Measurements from ENCODE around the gene FNTB. TPM values are rescaled to one million over a fixed set of nuclear protein-coding genes. Genes with fewer than 3 reads are reported as not detected.

FNTB gene
- total RNA-seq, 1 donor = 12.7 TPM

DNA sequence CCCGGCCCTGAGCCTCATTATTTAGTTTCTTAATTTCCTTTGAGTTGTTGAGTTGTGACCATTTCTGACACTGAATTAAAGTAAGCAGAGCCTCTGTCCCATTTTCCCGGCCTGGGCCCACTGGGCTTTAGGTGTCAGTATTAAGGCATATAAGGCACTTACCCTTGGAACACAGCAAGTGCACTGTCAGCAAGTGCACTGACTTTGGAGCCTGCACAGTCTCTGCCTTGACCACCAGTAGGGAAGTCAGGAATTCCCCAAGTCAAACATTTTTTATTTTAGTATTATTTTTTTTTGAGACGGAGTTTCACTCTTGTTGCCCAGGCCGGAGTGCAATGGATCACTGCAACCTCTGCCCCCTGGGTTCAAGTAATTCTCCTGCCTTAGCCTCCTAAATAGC lies 59.0 kb downstream of the FNTB start:
- H3K9me3 ChIP-seq (ENCODE audit: low read depth, low read length) = no peaks in the 10 kb centered on the region
- H3K27me3 ChIP-seq (ENCODE audit: insufficient read depth, low read length) = no peaks in the 10 kb centered on the region
- peaks cover under 1% of the 10 kb centered on the region for H4K20me1 ChIP-seq (ENCODE audit: insufficient read depth, low read length)
- TF ChIP-seq, protein P1, sequence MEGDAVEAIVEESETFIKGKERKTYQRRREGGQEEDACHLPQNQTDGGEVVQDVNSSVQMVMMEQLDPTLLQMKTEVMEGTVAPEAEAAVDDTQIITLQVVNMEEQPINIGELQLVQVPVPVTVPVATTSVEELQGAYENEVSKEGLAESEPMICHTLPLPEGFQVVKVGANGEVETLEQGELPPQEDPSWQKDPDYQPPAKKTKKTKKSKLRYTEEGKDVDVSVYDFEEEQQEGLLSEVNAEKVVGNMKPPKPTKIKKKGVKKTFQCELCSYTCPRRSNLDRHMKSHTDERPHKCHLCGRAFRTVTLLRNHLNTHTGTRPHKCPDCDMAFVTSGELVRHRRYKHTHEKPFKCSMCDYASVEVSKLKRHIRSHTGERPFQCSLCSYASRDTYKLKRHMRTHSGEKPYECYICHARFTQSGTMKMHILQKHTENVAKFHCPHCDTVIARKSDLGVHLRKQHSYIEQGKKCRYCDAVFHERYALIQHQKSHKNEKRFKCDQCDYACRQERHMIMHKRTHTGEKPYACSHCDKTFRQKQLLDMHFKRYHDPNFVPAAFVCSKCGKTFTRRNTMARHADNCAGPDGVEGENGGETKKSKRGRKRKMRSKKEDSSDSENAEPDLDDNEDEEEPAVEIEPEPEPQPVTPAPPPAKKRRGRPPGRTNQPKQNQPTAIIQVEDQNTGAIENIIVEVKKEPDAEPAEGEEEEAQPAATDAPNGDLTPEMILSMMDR (IDR thresholded peaks at IDR 0.05; ENCODE audit: extremely low read depth, low read depth, low read length) = no peak
- no peak overlapping the region for H3K27ac ChIP-seq (ENCODE audit: low read depth, low read length)
- no peaks in the 10 kb centered on the region for H3K79me2 ChIP-seq (ENCODE audit: insufficient read depth, low read length)
- no peak overlapping the region for H3K4me2 ChIP-seq (ENCODE audit: insufficient read depth, low read length)
- peaks cover 30% of the 10 kb centered on the region for H3K36me3 ChIP-seq (ENCODE audit: insufficient read depth, low read length)
- H2AFZ ChIP-seq (ENCODE audit: low read length) = no peak overlapping the region
- H3K4me1 ChIP-seq (ENCODE audit: insufficient read depth, low read length) = no peaks in the 10 kb centered on the region
- no peak for DNase-seq (ENCODE audit: insufficient read length, low spot score, missing footprints)
- H3K4me3 ChIP-seq (ENCODE audit: insufficient read depth, low read length) = no peak overlapping the region

DNA sequence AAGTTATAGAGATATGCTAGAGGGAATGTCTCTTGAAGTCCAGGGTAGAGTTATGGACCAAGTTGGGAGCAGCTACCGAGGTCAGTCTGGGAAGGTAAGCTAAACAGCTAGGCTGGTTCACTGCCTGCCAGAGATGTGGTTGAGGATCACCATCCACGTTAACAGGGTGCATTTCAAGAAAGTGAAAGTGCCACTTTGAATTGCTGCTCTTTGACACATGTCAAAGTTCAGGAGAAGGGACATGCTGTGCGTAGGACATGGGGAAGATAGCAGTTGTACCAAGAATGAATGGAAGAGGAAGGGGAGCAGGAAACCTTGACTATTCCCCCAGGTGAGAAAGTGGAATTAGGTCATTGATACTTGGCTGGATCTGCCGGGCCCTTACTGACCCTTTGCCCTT lies 66.1 kb downstream of the FNTB start:
- Histone ChIP-seq H2AFZ (ENCODE audit: low read length) (no peak overlapping the region), H3K4me2 (ENCODE audit: insufficient read depth, low read length) (no peak overlapping the region), H4K20me1 (ENCODE audit: insufficient read depth, low read length) (peaks cover 4% of the 10 kb centered on the region), H3K27ac (ENCODE audit: low read depth, low read length) (no peak overlapping the region), H3K27me3 (ENCODE audit: insufficient read depth, low read length) (no peaks in the 10 kb centered on the region), H3K4me1 (ENCODE audit: insufficient read depth, low read length) (no peaks in the 10 kb centered on the region), H3K79me2 (ENCODE audit: insufficient read depth, low read length) (no peaks in the 10 kb centered on the region), H3K36me3 (ENCODE audit: insufficient read depth, low read length) (peaks cover 7% of the 10 kb centered on the region), H3K4me3 (ENCODE audit: insufficient read depth, low read length) (no peak overlapping the region), H3K9me3 (ENCODE audit: low read depth, low read length) (no peaks in the 10 kb centered on the region)
- DNase-seq (ENCODE audit: insufficient read length, low spot score, missing footprints) = no peak
- TF ChIP-seq, protein P1 (IDR thresholded peaks at IDR 0.05; ENCODE audit: extremely low read depth, low read depth, low read length) = no peak

DNA sequence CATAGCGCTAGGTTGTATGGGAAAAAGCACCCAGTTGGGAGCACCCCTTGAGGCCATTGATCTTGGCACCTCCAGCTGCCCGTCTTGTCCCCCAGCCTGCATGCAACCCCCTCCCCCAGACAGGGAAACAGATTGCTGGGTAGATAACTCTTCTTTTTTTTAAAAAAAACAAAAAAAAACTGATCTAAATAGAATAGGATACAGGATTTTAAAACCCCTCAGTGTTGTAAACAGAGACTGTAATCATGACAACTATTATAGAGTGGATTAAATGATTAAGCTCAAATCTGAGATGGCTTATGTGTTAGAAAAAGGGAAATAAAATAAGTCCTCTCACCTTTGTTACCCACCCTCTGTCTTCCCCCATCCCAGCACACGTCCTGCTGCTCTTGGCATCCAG lies 66.8 kb downstream of the FNTB start:
- no peak overlapping the region for H3K27ac ChIP-seq (ENCODE audit: low read depth, low read length)
- H3K4me2 ChIP-seq (ENCODE audit: insufficient read depth, low read length) = no peak overlapping the region
- peaks cover 4% of the 10 kb centered on the region for H4K20me1 ChIP-seq (ENCODE audit: insufficient read depth, low read length)
- no peak overlapping the region for H2AFZ ChIP-seq (ENCODE audit: low read length)
- H3K4me1 ChIP-seq (ENCODE audit: insufficient read depth, low read length) = no peaks in the 10 kb centered on the region
- no peaks in the 10 kb centered on the region for H3K27me3 ChIP-seq (ENCODE audit: insufficient read depth, low read length)
- H3K36me3 ChIP-seq (ENCODE audit: insufficient read depth, low read length) = peaks cover 7% of the 10 kb centered on the region
- H3K9me3 ChIP-seq (ENCODE audit: low read depth, low read length) = no peaks in the 10 kb centered on the region
- TF ChIP-seq, protein P1 (IDR thresholded peaks at IDR 0.05; ENCODE audit: extremely low read depth, low read depth, low read length) = no peak
- H3K79me2 ChIP-seq (ENCODE audit: insufficient read depth, low read length) = no peaks in the 10 kb centered on the region
- no peak overlapping the region for H3K4me3 ChIP-seq (ENCODE audit: insufficient read depth, low read length)
- DNase-seq (ENCODE audit: insufficient read length, low spot score, missing footprints) = no peak

DNA sequence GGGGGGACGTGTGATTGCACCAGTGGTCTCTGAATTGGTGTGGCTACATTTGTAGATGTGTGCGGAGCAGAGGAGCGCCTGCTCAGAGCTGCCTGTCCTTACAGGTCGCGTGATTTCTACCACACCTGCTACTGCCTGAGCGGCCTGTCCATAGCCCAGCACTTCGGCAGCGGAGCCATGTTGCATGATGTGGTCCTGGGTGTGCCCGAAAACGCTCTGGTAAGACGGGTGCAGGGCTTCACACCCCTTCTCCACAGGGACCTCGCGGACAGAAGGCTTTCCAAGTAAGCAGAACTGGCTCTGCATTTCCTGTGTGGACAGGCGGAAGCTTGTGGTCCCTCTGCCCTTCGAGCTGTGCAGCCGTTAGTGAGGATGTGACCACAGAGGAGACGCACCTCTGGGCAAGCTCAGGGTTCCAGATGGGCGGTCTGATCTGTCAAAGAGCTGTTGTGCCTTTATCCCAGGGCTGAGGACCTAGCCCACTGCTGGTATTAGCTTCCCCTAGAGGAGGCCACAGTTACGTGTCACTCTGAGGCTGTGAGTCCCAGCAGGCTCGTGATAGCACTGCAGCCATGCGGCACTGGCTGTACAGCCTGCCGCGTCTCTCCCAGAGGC lies 67.9 kb downstream of the FNTB start:
- no peak overlapping the region for H3K4me2 ChIP-seq (ENCODE audit: insufficient read depth, low read length)
- H2AFZ ChIP-seq (ENCODE audit: low read length) = no peak overlapping the region
- no peak overlapping the region for H3K27ac ChIP-seq (ENCODE audit: low read depth, low read length)
- peaks cover 7% of the 10 kb centered on the region for H4K20me1 ChIP-seq (ENCODE audit: insufficient read depth, low read length)
- no peaks in the 10 kb centered on the region for H3K79me2 ChIP-seq (ENCODE audit: insufficient read depth, low read length)
- peaks cover 7% of the 10 kb centered on the region for H3K36me3 ChIP-seq (ENCODE audit: insufficient read depth, low read length)
- H3K4me3 ChIP-seq (ENCODE audit: insufficient read depth, low read length) = no peak overlapping the region
- H3K9me3 ChIP-seq (ENCODE audit: low read depth, low read length) = no peaks in the 10 kb centered on the region
- H3K27me3 ChIP-seq (ENCODE audit: insufficient read depth, low read length) = no peaks in the 10 kb centered on the region
- H3K4me1 ChIP-seq (ENCODE audit: insufficient read depth, low read length) = no peaks in the 10 kb centered on the region
- TF ChIP-seq, protein P1 (IDR thresholded peaks at IDR 0.05; ENCODE audit: extremely low read depth, low read depth, low read length) = no peak
- DNase-seq (ENCODE audit: insufficient read length, low spot score, missing footprints) = no peak
